ENCODE data around the gene RFX1.

- TF ChIP-seq POLR2A (IDR thresholded peaks at IDR 0.05), result no peak
- TF ChIP-seq EP300 (IDR thresholded peaks at IDR 0.05), result no peak
- no peak for TF ChIP-seq CTCF (IDR thresholded peaks at IDR 0.05)
- no peak for TF ChIP-seq POLR2AphosphoS5 (IDR thresholded peaks at IDR 0.05)
These were observed 49.8 kb downstream of the RFX1 start for GRCh38 chr19:13956365-13956744.
